ENCODE data around the gene IL12B. TPM values are rescaled to one million over a fixed set of nuclear protein-coding genes. Genes with fewer than 3 reads are reported as not detected.
A peak's percentile ranks its signal among the peaks of the same experiment; 100 is the strongest.

IL12B gene
- total and polyA plus RNA-seq, 5 donors from 2014 or later: not detected

DNA sequence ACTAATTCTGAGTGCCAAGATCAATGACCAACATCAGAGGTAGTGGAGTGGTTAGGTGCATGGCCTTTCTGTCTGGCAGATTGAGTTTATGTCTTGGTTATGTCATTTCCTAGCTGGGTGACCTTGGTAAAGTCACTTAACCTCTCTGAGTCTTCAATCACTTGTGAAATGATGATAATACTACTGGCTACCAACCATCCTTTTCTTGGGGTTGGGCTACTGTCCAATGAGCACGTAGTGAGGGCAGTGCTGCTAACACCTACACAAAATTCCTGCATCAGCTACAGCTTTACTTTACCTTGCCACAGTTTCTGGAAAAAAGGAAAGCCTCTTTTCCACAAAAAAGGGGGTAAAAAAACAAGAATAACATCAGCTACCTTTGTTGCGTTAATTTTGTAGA is 12.4 kb downstream of the IL12B start:
- Mint-ChIP-seq H3K36me3 (no peaks in the 10 kb centered on the region), H3K9me3 (no peaks in the 10 kb centered on the region)

DNA sequence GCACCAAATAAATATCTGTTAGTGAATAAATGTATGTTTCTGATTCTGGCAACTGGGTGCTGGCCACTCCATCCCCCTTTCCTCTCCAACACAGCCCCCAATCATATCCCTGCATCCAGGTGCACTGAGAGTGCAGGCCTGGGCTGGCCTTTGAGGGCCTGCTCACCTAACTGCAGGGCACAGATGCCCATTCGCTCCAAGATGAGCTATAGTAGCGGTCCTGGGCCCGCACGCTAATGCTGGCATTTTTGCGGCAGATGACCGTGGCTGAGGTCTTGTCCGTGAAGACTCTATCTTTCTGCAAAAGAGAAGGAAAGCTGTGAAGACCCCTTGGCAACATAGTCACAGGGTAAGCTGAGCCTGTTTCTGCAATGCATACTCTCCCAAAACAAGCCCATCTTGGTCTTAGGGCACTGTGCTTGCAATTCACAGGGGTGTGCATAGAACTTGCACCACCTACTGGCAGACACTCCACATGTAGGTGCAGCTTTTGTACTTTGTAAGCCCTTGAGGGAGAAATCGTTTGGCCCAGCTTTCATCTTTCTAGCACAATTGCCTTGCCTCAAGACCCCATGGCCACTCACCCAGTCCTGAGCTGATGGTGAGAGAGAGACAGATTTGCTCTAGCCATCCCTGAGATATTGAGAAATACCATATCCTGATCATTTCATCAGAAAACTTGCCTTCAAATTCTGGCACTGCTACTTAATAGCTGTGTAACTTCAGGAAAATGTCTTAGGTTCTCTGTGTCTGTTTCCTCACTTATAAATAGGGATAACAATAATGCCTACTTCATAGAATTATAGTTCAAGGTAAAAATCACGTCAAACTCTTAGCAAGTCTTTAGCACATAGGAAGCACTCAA is 13.5 kb downstream of the IL12B start:
- ATAC-seq (ENCODE audit: low read depth in 2 of 2): peak; percentile 58 to 71
- peak; percentile 24 to 73 (median 43) for DNase-seq
- Mint-ChIP-seq H3K36me3 (no peaks in the 10 kb centered on the region), H3K27me3 (peaks cover 28% of the 10 kb centered on the region), H3K4me3 (no peak overlapping the region), H3K27ac (peak overlapping the region in 1 of 3 donors; percentile 48), H3K9me3 (no peaks in the 10 kb centered on the region), H3K4me1 (no peaks in the 10 kb centered on the region)
- Histone ChIP-seq H3K9me3 (ENCODE audit: control insufficient read depth in 2 of 2, low read length in 2 of 2) (no peaks in the 10 kb centered on the region), H3K4me1 (ENCODE audit: control insufficient read depth, insufficient read depth, low read length, poor library complexity, severe bottlenecking) (no peaks in the 10 kb centered on the region), H3K27me3 (ENCODE audit: control insufficient read depth, insufficient read depth, low read length) (peaks cover 4% of the 10 kb centered on the region), H3K4me3 (ENCODE audit: low read depth, low read length) (no peak overlapping the region), H3K36me3 (ENCODE audit: control insufficient read depth, insufficient read depth, low read length) (no peaks in the 10 kb centered on the region), H3K27ac (ENCODE audit: insufficient read depth, low read length, poor library complexity, severe bottlenecking) (no peak overlapping the region)

More for the DNA sequence above, 12.4 kb downstream of the IL12B start:
- no peaks in the 10 kb centered on the region for H3K4me1 Mint-ChIP-seq
- Histone ChIP-seq H3K9me3 (ENCODE audit: control insufficient read depth in 2 of 2, low read length in 2 of 2) (no peaks in the 10 kb centered on the region), H3K4me1 (ENCODE audit: control insufficient read depth, insufficient read depth, low read length, poor library complexity, severe bottlenecking) (no peaks in the 10 kb centered on the region), H3K36me3 (ENCODE audit: control insufficient read depth, insufficient read depth, low read length) (no peaks in the 10 kb centered on the region), H3K27ac (ENCODE audit: insufficient read depth, low read length, poor library complexity, severe bottlenecking) (no peak overlapping the region), H3K4me3 (ENCODE audit: low read depth, low read length) (no peak overlapping the region), H3K27me3 (ENCODE audit: control insufficient read depth, insufficient read depth, low read length) (peaks cover 2% of the 10 kb centered on the region)
- H3K27me3 Mint-ChIP-seq: peaks cover 19% of the 10 kb centered on the region
- ATAC-seq (ENCODE audit: low read depth in 2 of 2) (no peak), DNase-seq (no peak)
- no peak overlapping the region for H3K27ac Mint-ChIP-seq
- no peak overlapping the region for H3K4me3 Mint-ChIP-seq

- Histone ChIP-seq H3K27me3 (ENCODE audit: control insufficient read depth, insufficient read depth, low read length) (peaks cover 22% of the 10 kb centered on the region), H3K4me3 (ENCODE audit: low read depth, low read length) (no peak overlapping the region), H3K9me3 (ENCODE audit: control insufficient read depth in 2 of 2, low read length in 2 of 2) (no peaks in the 10 kb centered on the region), H3K4me1 (ENCODE audit: control insufficient read depth, insufficient read depth, low read length, poor library complexity, severe bottlenecking) (peaks cover 5% of the 10 kb centered on the region), H3K36me3 (ENCODE audit: control insufficient read depth, insufficient read depth, low read length) (no peaks in the 10 kb centered on the region), H3K27ac (ENCODE audit: insufficient read depth, low read length, poor library complexity, severe bottlenecking) (no peak overlapping the region)
- no peak for ATAC-seq (ENCODE audit: low read depth in 2 of 2)
- Mint-ChIP-seq H3K4me1 (peaks cover 0 to 10% (median 5%) of the 10 kb centered on the region in 4 donors), H3K36me3 (no peaks in the 10 kb centered on the region), H3K9me3 (no peaks in the 10 kb centered on the region), H3K27me3 (peaks cover 61% of the 10 kb centered on the region), H3K4me3 (no peak overlapping the region), H3K27ac (no peak overlapping the region)
- DNase-seq: no peak
Measured at GRCh38 chr5:159313197-159313596, 17.1 kb downstream of the IL12B start.

DNA sequence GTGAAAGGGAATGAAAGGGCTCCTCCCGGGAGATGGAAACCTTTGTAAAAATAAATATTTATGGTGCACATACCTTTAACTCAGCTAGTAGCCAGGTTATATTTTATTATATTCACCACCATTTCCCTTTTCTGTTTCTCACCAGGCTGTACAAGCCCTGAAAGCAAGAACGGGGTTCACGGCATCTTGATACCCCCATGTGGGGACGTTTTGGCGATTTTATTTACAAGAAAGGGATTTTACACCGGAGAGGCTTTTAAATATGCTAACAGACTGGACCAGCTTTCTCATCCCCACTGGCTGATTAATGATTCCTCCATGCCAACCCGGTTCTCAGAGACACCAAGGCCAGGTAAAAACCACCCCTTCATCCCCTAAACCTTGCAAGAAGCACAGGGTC is 19.2 kb downstream of the IL12B start:
- Mint-ChIP-seq H3K27me3 (peaks cover 70% of the 10 kb centered on the region), H3K4me3 (no peak overlapping the region), H3K36me3 (no peaks in the 10 kb centered on the region), H3K4me1 (peaks cover 0 to 10% (median 5%) of the 10 kb centered on the region in 4 donors), H3K27ac (no peak overlapping the region), H3K9me3 (no peaks in the 10 kb centered on the region)
- Histone ChIP-seq H3K4me3 (ENCODE audit: low read depth, low read length) (no peak overlapping the region), H3K9me3 (ENCODE audit: control insufficient read depth in 2 of 2, low read length in 2 of 2) (no peaks in the 10 kb centered on the region), H3K27me3 (ENCODE audit: control insufficient read depth, insufficient read depth, low read length) (peaks cover 26% of the 10 kb centered on the region), H3K36me3 (ENCODE audit: control insufficient read depth, insufficient read depth, low read length) (no peaks in the 10 kb centered on the region), H3K27ac (ENCODE audit: insufficient read depth, low read length, poor library complexity, severe bottlenecking) (no peak overlapping the region), H3K4me1 (ENCODE audit: control insufficient read depth, insufficient read depth, low read length, poor library complexity, severe bottlenecking) (peaks cover 5% of the 10 kb centered on the region)
- ATAC-seq (ENCODE audit: low read depth in 2 of 2) (no peak), DNase-seq (no peak)

- ATAC-seq (ENCODE audit: low read depth in 2 of 2) (peak; percentile 64 to 77), DNase-seq (peak in 1 of 3 donors; percentile 50)
- Histone ChIP-seq H3K9me3 (ENCODE audit: control insufficient read depth in 2 of 2, low read length in 2 of 2) (no peaks in the 10 kb centered on the region), H3K4me1 (ENCODE audit: control insufficient read depth, insufficient read depth, low read length, poor library complexity, severe bottlenecking) (peaks cover 5% of the 10 kb centered on the region), H3K4me3 (ENCODE audit: low read depth, low read length) (no peak overlapping the region), H3K27me3 (ENCODE audit: control insufficient read depth, insufficient read depth, low read length) (peaks cover 26% of the 10 kb centered on the region), H3K36me3 (ENCODE audit: control insufficient read depth, insufficient read depth, low read length) (no peaks in the 10 kb centered on the region), H3K27ac (ENCODE audit: insufficient read depth, low read length, poor library complexity, severe bottlenecking) (no peak overlapping the region)
- H3K4me3 Mint-ChIP-seq: peak overlapping the region in 1 of 4 donors; percentile 17
- H3K27me3 Mint-ChIP-seq: peaks cover 76% of the 10 kb centered on the region
- no peaks in the 10 kb centered on the region for H3K36me3 Mint-ChIP-seq
- H3K9me3 Mint-ChIP-seq: no peaks in the 10 kb centered on the region
- H3K27ac Mint-ChIP-seq: no peak overlapping the region
- peaks cover 0 to 10% (median 5%) of the 10 kb centered on the region in 4 donors for H3K4me1 Mint-ChIP-seq
Measured at GRCh38 chr5:159310511-159310910, 19.8 kb downstream of the IL12B start.

- no peaks in the 10 kb centered on the region for H3K9me3 Mint-ChIP-seq
- Histone ChIP-seq H3K27me3 (ENCODE audit: control insufficient read depth, insufficient read depth, low read length) (peaks cover 26% of the 10 kb centered on the region), H3K4me1 (ENCODE audit: control insufficient read depth, insufficient read depth, low read length, poor library complexity, severe bottlenecking) (peaks cover 5% of the 10 kb centered on the region), H3K36me3 (ENCODE audit: control insufficient read depth, insufficient read depth, low read length) (no peaks in the 10 kb centered on the region), H3K9me3 (ENCODE audit: control insufficient read depth in 2 of 2, low read length in 2 of 2) (no peaks in the 10 kb centered on the region), H3K4me3 (ENCODE audit: low read depth, low read length) (no peak overlapping the region), H3K27ac (ENCODE audit: insufficient read depth, low read length, poor library complexity, severe bottlenecking) (no peak overlapping the region)
- DNase-seq (no peak), ATAC-seq (ENCODE audit: low read depth in 2 of 2) (no peak)
- H3K4me1 Mint-ChIP-seq: peaks cover 0 to 10% (median 5%) of the 10 kb centered on the region in 4 donors
- peak overlapping the region in 1 of 4 donors; percentile 17 for H3K4me3 Mint-ChIP-seq
- H3K36me3 Mint-ChIP-seq: no peaks in the 10 kb centered on the region
- H3K27ac Mint-ChIP-seq: no peak overlapping the region
- peaks cover 76% of the 10 kb centered on the region for H3K27me3 Mint-ChIP-seq
Measured at GRCh38 chr5:159309689-159310433, 20.4 kb downstream of the IL12B start.

DNA sequence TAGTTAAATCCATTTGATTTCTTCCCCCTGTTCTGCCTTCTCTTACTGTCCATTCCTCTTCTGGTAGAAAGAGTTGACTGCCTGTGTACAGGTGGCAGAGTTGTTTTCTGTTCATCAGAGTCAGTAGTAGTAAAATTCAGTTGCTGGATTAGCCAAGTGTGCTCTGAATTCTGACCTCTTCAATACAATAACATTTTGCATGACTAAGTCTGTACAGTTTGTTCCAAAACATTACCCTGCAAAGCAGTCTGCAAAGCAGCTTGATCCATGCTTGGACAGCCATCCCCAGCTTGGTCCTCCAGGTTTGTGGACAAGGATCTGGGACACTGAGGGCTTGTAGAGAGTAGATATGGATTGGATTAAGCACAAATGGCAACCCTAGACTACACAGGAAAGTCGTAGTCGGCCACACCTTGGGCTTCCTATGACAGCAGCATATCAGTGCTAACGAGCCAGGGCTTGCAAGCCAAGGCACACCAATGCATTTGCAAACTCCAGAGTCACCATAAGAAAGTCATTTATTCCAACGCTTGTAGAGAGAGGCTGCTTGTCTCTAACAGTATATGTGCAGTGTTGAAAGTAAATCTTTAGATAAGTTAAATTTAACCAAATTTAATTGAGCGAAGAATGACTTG is 25.2 kb downstream of the IL12B start:
- Mint-ChIP-seq H3K4me3 (no peak overlapping the region), H3K27ac (no peak overlapping the region), H3K27me3 (peaks cover 59% of the 10 kb centered on the region), H3K9me3 (peaks cover 2 to 20% (median 9%) of the 10 kb centered on the region in 7 donors), H3K4me1 (peaks cover 0 to 2% (median under 1%) of the 10 kb centered on the region in 4 donors), H3K36me3 (no peaks in the 10 kb centered on the region)
- Histone ChIP-seq H3K27ac (ENCODE audit: insufficient read depth, low read length, poor library complexity, severe bottlenecking) (no peak overlapping the region), H3K4me3 (ENCODE audit: low read depth, low read length) (no peak overlapping the region), H3K4me1 (ENCODE audit: control insufficient read depth, insufficient read depth, low read length, poor library complexity, severe bottlenecking) (no peaks in the 10 kb centered on the region), H3K9me3 (ENCODE audit: control insufficient read depth in 2 of 2, low read length in 2 of 2) (peaks cover 12 to 20% of the 10 kb centered on the region in 2 experiments), H3K27me3 (ENCODE audit: control insufficient read depth, insufficient read depth, low read length) (peaks cover 24% of the 10 kb centered on the region), H3K36me3 (ENCODE audit: control insufficient read depth, insufficient read depth, low read length) (no peaks in the 10 kb centered on the region)
- ATAC-seq (ENCODE audit: low read depth in 2 of 2): no peak
- no peak for DNase-seq

All from CD4-positive, CD25-positive, alpha-beta regulatory T cell (primary cell).